ENCODE results near the gene GNA12.

The GNA12 gene

DNA sequence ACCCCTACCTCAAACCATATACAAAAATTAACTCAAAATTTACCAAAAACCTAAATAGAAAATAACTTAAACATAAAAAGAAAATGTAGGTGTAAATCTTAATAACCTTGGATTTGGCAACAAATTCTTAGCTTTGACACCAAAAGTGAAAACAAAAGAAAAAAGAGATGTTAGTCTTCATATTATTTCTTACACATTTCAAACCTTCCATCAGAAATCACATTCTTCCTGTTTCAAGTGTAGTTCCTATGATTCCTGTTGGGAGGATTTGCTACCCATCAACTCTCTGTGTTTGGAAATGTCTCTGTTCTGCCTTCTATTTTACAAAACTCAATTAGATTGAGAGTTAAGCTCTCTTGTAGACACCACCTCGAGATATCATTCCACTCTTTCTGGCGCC lies 62.0 kb downstream of the GNA12 start:
- Mint-ChIP-seq H3K9me3 (no peaks in the 10 kb centered on the region), H3K4me1 (peaks cover 18% of the 10 kb centered on the region), H3K4me3 (no peak overlapping the region), H3K27ac (ENCODE audit: low read depth) (peak overlapping the region; percentile 17), H3K27me3 (no peaks in the 10 kb centered on the region), H3K36me3 (ENCODE audit: insufficient read depth) (peaks cover 3% of the 10 kb centered on the region)
- ATAC-seq (replicated peaks; ENCODE audit: extremely low read depth, poor library complexity, severe bottlenecking), result no peak
- DNase-seq (ENCODE audit: low spot score in 2 of 2), result no peak

- Mint-ChIP-seq H3K4me1 (peaks cover 18% of the 10 kb centered on the region), H3K27ac (ENCODE audit: low read depth) (no peak overlapping the region)
- ATAC-seq (replicated peaks; ENCODE audit: extremely low read depth, poor library complexity, severe bottlenecking), result no peak
These were observed 62.5 kb downstream of the GNA12 start for GRCh38 chr7:2781636-2782035.

GRCh38 chr7:2779051-2779450 lies 65.1 kb downstream of the GNA12 start:
- no peak for ATAC-seq (replicated peaks; ENCODE audit: extremely low read depth, poor library complexity, severe bottlenecking)
- Mint-ChIP-seq H3K27ac (ENCODE audit: low read depth) (no peak overlapping the region), H3K4me3 (no peak overlapping the region), H3K36me3 (ENCODE audit: insufficient read depth) (no peaks in the 10 kb centered on the region), H3K27me3 (no peaks in the 10 kb centered on the region), H3K4me1 (peaks cover 13% of the 10 kb centered on the region), H3K9me3 (no peaks in the 10 kb centered on the region)
- no peak for DNase-seq (ENCODE audit: low spot score in 2 of 2)

More at GRCh38 chr7:2781636-2782035, 62.5 kb downstream of the GNA12 start:
- DNase-seq (ENCODE audit: low spot score in 2 of 2), result no peak
- H3K4me3 Mint-ChIP-seq, result no peak overlapping the region
- no peaks in the 10 kb centered on the region for H3K9me3 Mint-ChIP-seq
- peaks cover 3% of the 10 kb centered on the region for H3K36me3 Mint-ChIP-seq (ENCODE audit: insufficient read depth)
- no peaks in the 10 kb centered on the region for H3K27me3 Mint-ChIP-seq

- Mint-ChIP-seq H3K9me3 (no peaks in the 10 kb centered on the region), H3K27ac (ENCODE audit: low read depth) (no peak overlapping the region), H3K4me3 (no peak overlapping the region), H3K4me1 (peaks cover 8% of the 10 kb centered on the region), H3K36me3 (ENCODE audit: insufficient read depth) (peaks cover under 1% of the 10 kb centered on the region), H3K27me3 (no peaks in the 10 kb centered on the region)
- DNase-seq (ENCODE audit: low spot score in 2 of 2) (no peak), ATAC-seq (replicated peaks; ENCODE audit: extremely low read depth, poor library complexity, severe bottlenecking) (no peak)
These were observed 66.1 kb downstream of the GNA12 start for GRCh38 chr7:2777898-2778535.

GRCh38 chr7:2776401-2776800 lies 67.7 kb downstream of the GNA12 start:
- no peaks in the 10 kb centered on the region for H3K4me1 Mint-ChIP-seq
- DNase-seq (ENCODE audit: low spot score in 2 of 2) (no peak), ATAC-seq (replicated peaks; ENCODE audit: extremely low read depth, poor library complexity, severe bottlenecking) (no peak)
- H3K9me3 Mint-ChIP-seq, result no peaks in the 10 kb centered on the region
- H3K27ac Mint-ChIP-seq (ENCODE audit: low read depth), result no peak overlapping the region
- H3K27me3 Mint-ChIP-seq, result no peaks in the 10 kb centered on the region
- H3K36me3 Mint-ChIP-seq (ENCODE audit: insufficient read depth), result peaks cover 1% of the 10 kb centered on the region
- no peak overlapping the region for H3K4me3 Mint-ChIP-seq

DNA sequence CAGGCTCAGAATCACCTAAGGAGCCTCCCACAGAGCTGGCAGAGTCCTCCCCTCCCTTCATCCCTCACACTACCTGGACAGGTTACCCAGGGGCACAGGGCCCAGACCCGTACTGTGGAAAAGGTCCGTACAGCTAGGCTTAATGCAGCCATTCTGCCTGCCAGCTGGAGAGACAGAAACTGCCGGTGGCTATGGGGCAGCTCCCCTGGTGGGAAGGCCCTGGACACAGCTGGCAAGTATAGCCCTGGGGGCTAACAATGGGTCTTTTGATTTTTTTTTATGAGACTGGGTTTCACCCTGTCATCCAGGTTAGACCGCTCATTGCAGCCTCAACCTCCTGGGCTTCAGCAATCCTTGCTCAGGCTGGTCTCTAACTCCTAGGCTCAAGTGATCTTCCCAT lies 68.3 kb downstream of the GNA12 start:
- no peaks in the 10 kb centered on the region for H3K4me1 Mint-ChIP-seq
- DNase-seq (ENCODE audit: low spot score in 2 of 2) (no peak), ATAC-seq (replicated peaks; ENCODE audit: extremely low read depth, poor library complexity, severe bottlenecking) (no peak)
- peaks cover 1% of the 10 kb centered on the region for H3K36me3 Mint-ChIP-seq (ENCODE audit: insufficient read depth)
- no peaks in the 10 kb centered on the region for H3K27me3 Mint-ChIP-seq
- H3K27ac Mint-ChIP-seq (ENCODE audit: low read depth), result no peak overlapping the region
- no peaks in the 10 kb centered on the region for H3K9me3 Mint-ChIP-seq
- H3K4me3 Mint-ChIP-seq, result no peak overlapping the region

DNA sequence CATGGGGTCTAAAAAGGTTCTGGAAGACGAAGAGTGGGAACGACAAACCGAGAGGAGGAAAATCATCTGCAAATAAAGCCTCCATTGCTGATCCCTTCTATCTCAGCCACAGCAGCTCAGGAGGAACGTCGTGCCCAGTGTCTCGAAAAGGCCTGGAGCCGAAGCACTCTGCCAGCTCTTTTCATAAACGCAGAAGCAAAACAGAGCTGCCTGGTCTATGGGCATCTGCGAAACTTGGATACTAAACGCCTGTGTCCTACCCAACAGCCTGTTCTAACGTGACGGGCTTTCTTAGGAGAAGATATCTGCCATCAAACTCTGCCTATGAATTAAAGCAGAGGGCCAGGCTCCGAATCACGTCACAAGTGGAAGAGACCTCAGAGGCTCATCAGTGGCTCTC lies 68.7 kb downstream of the GNA12 start:
- Mint-ChIP-seq H3K27ac (ENCODE audit: low read depth) (no peak overlapping the region), H3K9me3 (no peaks in the 10 kb centered on the region), H3K4me1 (no peaks in the 10 kb centered on the region), H3K4me3 (no peak overlapping the region), H3K36me3 (ENCODE audit: insufficient read depth) (peaks cover 2% of the 10 kb centered on the region), H3K27me3 (no peaks in the 10 kb centered on the region)
- DNase-seq (ENCODE audit: low spot score in 2 of 2) (no peak), ATAC-seq (replicated peaks; ENCODE audit: extremely low read depth, poor library complexity, severe bottlenecking) (no peak)

DNA sequence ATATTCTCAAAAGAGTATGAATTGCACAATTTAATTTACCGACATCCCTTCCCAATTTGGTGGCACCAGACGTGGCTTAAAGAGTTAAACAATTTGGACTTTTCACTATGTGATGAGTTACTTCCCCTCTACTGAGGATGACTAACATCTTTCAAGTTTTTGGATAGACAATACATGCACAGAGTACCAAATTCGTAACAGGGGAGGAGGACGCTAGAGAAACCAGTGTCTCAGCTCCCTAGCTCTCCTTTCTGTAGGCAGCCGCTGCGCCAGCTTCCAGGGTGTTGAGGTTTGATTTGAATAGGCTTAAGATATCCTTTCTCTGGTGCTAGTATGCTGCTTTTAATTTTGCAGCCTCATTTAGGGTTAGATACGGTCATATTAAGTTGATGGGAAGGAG lies 69.2 kb downstream of the GNA12 start:
- ATAC-seq (replicated peaks; ENCODE audit: extremely low read depth, poor library complexity, severe bottlenecking), result no peak
- no peaks in the 10 kb centered on the region for H3K27me3 Mint-ChIP-seq
- no peak overlapping the region for H3K4me3 Mint-ChIP-seq
- no peak overlapping the region for H3K27ac Mint-ChIP-seq (ENCODE audit: low read depth)
- peaks cover 3% of the 10 kb centered on the region for H3K36me3 Mint-ChIP-seq (ENCODE audit: insufficient read depth)
- no peaks in the 10 kb centered on the region for H3K9me3 Mint-ChIP-seq
- H3K4me1 Mint-ChIP-seq, result no peaks in the 10 kb centered on the region
- no peak for DNase-seq (ENCODE audit: low spot score in 2 of 2)

GRCh38 chr7:2774280-2774679 lies 69.8 kb downstream of the GNA12 start:
- Mint-ChIP-seq H3K9me3 (no peaks in the 10 kb centered on the region), H3K27me3 (no peaks in the 10 kb centered on the region), H3K4me1 (no peaks in the 10 kb centered on the region), H3K27ac (ENCODE audit: low read depth) (no peak overlapping the region), H3K36me3 (ENCODE audit: insufficient read depth) (peaks cover 3% of the 10 kb centered on the region), H3K4me3 (no peak overlapping the region)
- no peak for DNase-seq (ENCODE audit: low spot score in 2 of 2)
- no peak for ATAC-seq (replicated peaks; ENCODE audit: extremely low read depth, poor library complexity, severe bottlenecking)

- peaks cover 5% of the 10 kb centered on the region for H3K36me3 Mint-ChIP-seq (ENCODE audit: insufficient read depth)
- H3K4me1 Mint-ChIP-seq, result no peaks in the 10 kb centered on the region
- ATAC-seq (replicated peaks; ENCODE audit: extremely low read depth, poor library complexity, severe bottlenecking), result no peak
- H3K9me3 Mint-ChIP-seq, result no peaks in the 10 kb centered on the region
- H3K27ac Mint-ChIP-seq (ENCODE audit: low read depth), result no peak overlapping the region
- no peaks in the 10 kb centered on the region for H3K27me3 Mint-ChIP-seq
- DNase-seq (ENCODE audit: low spot score in 2 of 2), result no peak
- H3K4me3 Mint-ChIP-seq, result no peak overlapping the region
These were observed 70.5 kb downstream of the GNA12 start for GRCh38 chr7:2773608-2774007.

GRCh38 chr7:2771274-2771731 lies 72.8 kb downstream of the GNA12 start:
- H3K4me3 Mint-ChIP-seq, result no peak overlapping the region
- no peak for ATAC-seq (replicated peaks; ENCODE audit: extremely low read depth, poor library complexity, severe bottlenecking)
- H3K27ac Mint-ChIP-seq (ENCODE audit: low read depth), result no peak overlapping the region
- no peaks in the 10 kb centered on the region for H3K27me3 Mint-ChIP-seq
- H3K36me3 Mint-ChIP-seq (ENCODE audit: insufficient read depth), result peaks cover 5% of the 10 kb centered on the region
- no peaks in the 10 kb centered on the region for H3K4me1 Mint-ChIP-seq
- no peak for DNase-seq (ENCODE audit: low spot score in 2 of 2)
- H3K9me3 Mint-ChIP-seq, result no peaks in the 10 kb centered on the region

DNA sequence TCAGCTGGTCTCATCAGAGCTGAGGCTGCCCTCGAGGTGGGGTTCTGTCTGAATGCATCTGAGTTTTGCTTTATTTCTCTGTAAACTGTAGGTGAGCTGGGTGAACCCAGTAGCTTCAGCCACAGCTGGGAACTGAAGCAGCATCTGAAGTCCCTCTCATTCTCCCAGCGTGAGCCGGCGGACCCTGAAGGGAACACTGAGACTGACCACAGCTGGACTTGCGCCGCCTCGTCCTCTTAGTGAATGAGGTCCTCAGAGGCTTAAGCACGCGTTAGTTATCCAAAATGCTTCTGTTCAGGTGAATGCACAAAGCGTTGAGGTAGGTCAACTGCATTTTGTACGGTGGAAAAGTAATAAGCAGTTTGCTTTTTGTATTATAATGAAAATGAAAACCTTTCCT lies 79.5 kb downstream of the GNA12 start:
- H3K27me3 Mint-ChIP-seq, result no peaks in the 10 kb centered on the region
- H3K27ac Mint-ChIP-seq (ENCODE audit: low read depth), result no peak overlapping the region
- H3K4me1 Mint-ChIP-seq, result peaks cover 16% of the 10 kb centered on the region
- H3K9me3 Mint-ChIP-seq, result no peaks in the 10 kb centered on the region
- ATAC-seq (replicated peaks; ENCODE audit: extremely low read depth, poor library complexity, severe bottlenecking), result no peak
- no peak overlapping the region for H3K4me3 Mint-ChIP-seq
- DNase-seq (ENCODE audit: low spot score in 2 of 2), result no peak
- H3K36me3 Mint-ChIP-seq (ENCODE audit: insufficient read depth), result peaks cover 4% of the 10 kb centered on the region

DNA sequence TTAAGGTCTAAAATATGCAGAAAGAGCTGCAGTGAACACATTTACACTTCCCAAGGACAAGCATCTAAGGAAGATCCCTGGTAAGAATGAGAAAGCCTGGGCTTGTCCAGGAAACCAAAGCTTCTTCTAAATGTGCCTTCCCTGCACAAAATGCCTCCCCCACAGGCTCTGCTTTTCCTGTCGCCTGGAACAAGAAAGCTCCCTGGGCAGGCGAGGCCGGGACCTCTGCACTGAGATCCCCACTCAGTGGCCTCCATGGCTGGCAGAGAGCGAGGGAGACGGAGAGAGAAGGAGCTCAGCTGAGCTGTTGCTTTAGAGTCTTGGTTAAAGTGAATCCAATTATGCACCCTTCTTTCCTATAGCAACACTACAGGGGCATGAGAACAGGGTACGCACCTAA lies 80.5 kb downstream of the GNA12 start:
- Mint-ChIP-seq H3K27me3 (no peaks in the 10 kb centered on the region), H3K9me3 (no peaks in the 10 kb centered on the region), H3K4me1 (peaks cover 25% of the 10 kb centered on the region), H3K4me3 (no peak overlapping the region), H3K36me3 (ENCODE audit: insufficient read depth) (peaks cover 2% of the 10 kb centered on the region), H3K27ac (ENCODE audit: low read depth) (no peak overlapping the region)
- ATAC-seq (replicated peaks; ENCODE audit: extremely low read depth, poor library complexity, severe bottlenecking), result no peak
- no peak for DNase-seq (ENCODE audit: low spot score in 2 of 2)

All from central memory CD8-positive, alpha-beta T cell (primary cell).